ENCODE data around the gene COX7A2L. TPM values are rescaled to one million over a fixed set of nuclear protein-coding genes. Genes with fewer than 3 reads are reported as not detected.
"Not testable (repeated sequence)": the region's sequence is repeated elsewhere in the genome, so short reads cannot be mapped to it uniquely, and the experiment has no call there.

Gene COX7A2L
- total RNA-seq, 1 experiment from 2014 or later, result 144 TPM

- Histone ChIP-seq H3K36me3 (ENCODE audit: low read depth) (peaks cover 27% of the 10 kb centered on the region), H3K9me3 (ENCODE audit: insufficient read depth, low read depth) (no peaks in the 10 kb centered on the region), H4K20me1 (ENCODE audit: insufficient read depth) (no peaks in the 10 kb centered on the region; the same call in 1 of the 2 replicates), H3K4me1 (replicated peaks; ENCODE audit: insufficient read depth) (no peaks in the 10 kb centered on the region), H2AFZ (no peak overlapping the region), H3K27ac (no peak overlapping the region), H3K9me2 (ENCODE audit: insufficient read depth) (no peaks in the 10 kb centered on the region), H3K4me3 (no peak overlapping the region), H3K79me2 (ENCODE audit: low read depth) (0 out of 2 replicates have a peak, but pooled peaks cover 4% of the 10 kb centered on the region), H3F3A (ENCODE audit: insufficient read depth, low read depth) (0 out of 2 replicates have a peak, but pooled peaks cover 4% of the 10 kb centered on the region), H3K27me3 (ENCODE audit: insufficient read depth, low read depth) (no peaks in the 10 kb centered on the region), H3K4me2 (no peak overlapping the region)
- ChIA-PET CTCF (no interaction called here), POLR2A (ENCODE audit: unreplicated experiment) (no interaction called here)
- DNase-seq, result no peak
- intact Hi-C loops (cut with micrococcal nuclease; ENCODE audit: unreplicated experiment), result no loop called here
- no peak for TF ChIP-seq CTCF (conservative IDR thresholded peaks at IDR 0.05)
- BruUV-seq (replicated peaks), result no TSS peak
Observed at GRCh38 chr2:42336361-42336965, 24.6 kb downstream of the COX7A2L start.

GRCh38 chr2:42335514-42336104, 25.4 kb downstream of the COX7A2L start:
- no peak for DNase-seq
- Histone ChIP-seq H3F3A (ENCODE audit: insufficient read depth, low read depth) (peaks cover 9% of the 10 kb centered on the region; the same call in 1 of the 2 replicates), H3K4me3 (no peak overlapping the region), H3K9me2 (ENCODE audit: insufficient read depth) (no peaks in the 10 kb centered on the region), H3K27ac (no peak overlapping the region), H2AFZ (no peak overlapping the region), H3K36me3 (ENCODE audit: low read depth) (peaks cover 33% of the 10 kb centered on the region), H3K9me3 (ENCODE audit: insufficient read depth, low read depth) (no peaks in the 10 kb centered on the region), H3K4me2 (no peak overlapping the region), H3K4me1 (replicated peaks; ENCODE audit: insufficient read depth) (no peaks in the 10 kb centered on the region), H3K79me2 (ENCODE audit: low read depth) (no peaks in the 10 kb centered on the region), H3K27me3 (ENCODE audit: insufficient read depth, low read depth) (no peaks in the 10 kb centered on the region), H4K20me1 (ENCODE audit: insufficient read depth) (no peaks in the 10 kb centered on the region; the same call in 1 of the 2 replicates)
- intact Hi-C loops (cut with micrococcal nuclease; ENCODE audit: unreplicated experiment), result no loop called here
- TF ChIP-seq EZH2 (IDR thresholded peaks at IDR 0.05; ENCODE audit: low read depth) (no peak), CTCF (conservative IDR thresholded peaks at IDR 0.05) (no peak)
- ChIA-PET POLR2A (ENCODE audit: unreplicated experiment) (no interaction called here), CTCF (no interaction called here)
- BruUV-seq (replicated peaks), result no TSS peak

- H3K4me3 ChIP-seq; intact Hi-C loops (cut with micrococcal nuclease; ENCODE audit: unreplicated experiment); H3K79me2 ChIP-seq (ENCODE audit: low read depth); H3K4me2 ChIP-seq; H2AFZ ChIP-seq; H4K20me1 ChIP-seq (ENCODE audit: insufficient read depth); CTCF ChIA-PET; DNase-seq; H3K27me3 ChIP-seq (ENCODE audit: insufficient read depth, low read depth); H3K27ac ChIP-seq; H3K4me1 ChIP-seq (replicated peaks; ENCODE audit: insufficient read depth); H3F3A ChIP-seq (ENCODE audit: insufficient read depth, low read depth); H3K9me3 ChIP-seq (ENCODE audit: insufficient read depth, low read depth); BruUV-seq (replicated peaks); POLR2A ChIA-PET (ENCODE audit: unreplicated experiment); H3K9me2 ChIP-seq (ENCODE audit: insufficient read depth): not testable (repeated sequence)
- H3K36me3 ChIP-seq (ENCODE audit: low read depth), result peaks cover 33% of the 10 kb centered on the region
Observed at GRCh38 chr2:42334865-42335264, 26.2 kb downstream of the COX7A2L start.
